Cardiac muscle cell (in vitro differentiated cells and primary cell): ENCODE data around the gene SPRR2B. TPM values are rescaled to one million over a fixed set of nuclear protein-coding genes. Genes with fewer than 3 reads are reported as not detected.

Experiments
- polyA plus RNA-seq: library from polyadenylated mRNA; unstranded; fragments of >200 nt; fragmentation: Nextera tagmentation; extraction: Ambion mirVana; gene quantifications from 2 replicates; pipeline ENCODE4 v1.2.1, GENCODE V29; 2016
- total RNA-seq: library from RNA; depleted of rRNA; stranded (reverse); fragments of >200 nt; gene quantifications from 2 replicates; pipeline ENCODE4 v1.2.3, GENCODE V29; 2016

Gene SPRR2B
- total and polyA plus RNA-seq, 2 experiments from 2014 or later, result not detected

Other genes starting within 250 kb of the SPRR2B start
- not detected in 2 replicates for gene LCE1A, start 244.1 kb downstream of the SPRR2B start, total RNA-seq
- gene LCE1A, start 244.1 kb downstream of the SPRR2B start, polyA plus RNA-seq, result not detected in 2 replicates
- gene LCE6A, start 228.8 kb downstream of the SPRR2B start, total RNA-seq, result not detected in 2 replicates
- not detected in 2 replicates for gene LCE6A, start 228.8 kb downstream of the SPRR2B start, polyA plus RNA-seq
- not detected in 2 replicates for gene LCE7A, start 211.6 kb downstream of the SPRR2B start, total RNA-seq
- not detected in 2 replicates for gene LCE7A, start 211.6 kb downstream of the SPRR2B start, polyA plus RNA-seq
- gene SMCP, start 193.3 kb downstream of the SPRR2B start, total RNA-seq, result not detected in 2 replicates
- gene SMCP, start 193.3 kb downstream of the SPRR2B start, polyA plus RNA-seq, result not detected in 2 replicates
- gene IVL, start 163.1 kb downstream of the SPRR2B start, total RNA-seq, result not detected in 2 replicates
- not detected in 2 replicates for gene IVL, start 163.1 kb downstream of the SPRR2B start, polyA plus RNA-seq
- gene SPRR5, start 124.4 kb downstream of the SPRR2B start, total RNA-seq, result not detected in 2 replicates
- gene SPRR5, start 124.4 kb downstream of the SPRR2B start, polyA plus RNA-seq, result not detected in 2 replicates
- gene SPRR4, start 101.0 kb downstream of the SPRR2B start, total RNA-seq, result not detected in 2 replicates
- not detected in 2 replicates for gene SPRR4, start 101.0 kb downstream of the SPRR2B start, polyA plus RNA-seq
- gene SPRR1A, start 87.5 kb downstream of the SPRR2B start, total RNA-seq, result not detected in 2 replicates
- not detected in 2 replicates for gene SPRR1A, start 87.5 kb downstream of the SPRR2B start, polyA plus RNA-seq
- gene SPRR3, start 69.9 kb downstream of the SPRR2B start, total RNA-seq, result not detected in 2 replicates
- gene SPRR3, start 69.9 kb downstream of the SPRR2B start, polyA plus RNA-seq, result not detected in 2 replicates
- gene SPRR1B, start 40.4 kb downstream of the SPRR2B start, total RNA-seq, result not detected in 2 replicates
- not detected in 2 replicates for gene SPRR1B, start 40.4 kb downstream of the SPRR2B start, polyA plus RNA-seq
- not detected in 2 replicates for gene SPRR2D, start 30.5 kb downstream of the SPRR2B start, total RNA-seq
- gene SPRR2D, start 30.5 kb downstream of the SPRR2B start, polyA plus RNA-seq, result not detected in 2 replicates
- gene SPRR2A, start 14.1 kb downstream of the SPRR2B start, total RNA-seq, result not detected in 2 replicates
- gene SPRR2A, start 14.1 kb downstream of the SPRR2B start, polyA plus RNA-seq, result not detected in 2 replicates
- not detected in 2 replicates for gene SPRR2E, start 22.9 kb upstream of the SPRR2B start, total RNA-seq
- not detected in 2 replicates for gene SPRR2E, start 22.9 kb upstream of the SPRR2B start, polyA plus RNA-seq
- gene SPRR2F, start 41.9 kb upstream of the SPRR2B start, total RNA-seq, result 2.9 and 5.1 TPM in 2 replicates
- 13.9 and 25.7 TPM in 2 replicates for gene SPRR2F, start 41.9 kb upstream of the SPRR2B start, polyA plus RNA-seq
- gene SPRR2G, start 79.3 kb upstream of the SPRR2B start, total RNA-seq, result not detected in 2 replicates
- gene SPRR2G, start 79.3 kb upstream of the SPRR2B start, polyA plus RNA-seq, result not detected in 2 replicates
- not detected in 2 replicates for gene LELP1, start 131.8 kb upstream of the SPRR2B start, total RNA-seq
- gene LELP1, start 131.8 kb upstream of the SPRR2B start, polyA plus RNA-seq, result not detected in 2 replicates
- not detected in 2 replicates for gene PRR9, start 146.0 kb upstream of the SPRR2B start, total RNA-seq
- gene PRR9, start 146.0 kb upstream of the SPRR2B start, polyA plus RNA-seq, result not detected in 2 replicates
- gene LORICRIN, start 188.1 kb upstream of the SPRR2B start, total RNA-seq, result not detected in 2 replicates
- gene LORICRIN, start 188.1 kb upstream of the SPRR2B start, polyA plus RNA-seq, result 0.19 TPM in 1 of 2 replicates, not detected in the other
- not detected in 2 replicates for gene PGLYRP3, start 241.3 kb upstream of the SPRR2B start, total RNA-seq
- gene PGLYRP3, start 241.3 kb upstream of the SPRR2B start, polyA plus RNA-seq, result not detected in 2 replicates